C4-2B (cell line): Measurements from ENCODE around the gene ICA1.

Experiments used
- H3K27ac ChIP-seq: fragments of 450-650 bp; 2 replicates; pipeline ENCODE4 v1.5.1; 2017
- ZFX ChIP-seq: fragments of 450-650 bp; IDR thresholded peaks from 2 replicates; pipeline ENCODE4 v1.6.1; 2017
- TF ChIP-seq, protein P1 (sequence below): fragments of 450-650 bp; conservative IDR thresholded peaks from 2 replicates; pipeline ENCODE4 v1.5.1; 2017; ENCODE audit warnings: mild to moderate bottlenecking

Gene ICA1

GRCh38 chr7:8085420-8085819 lies 176.5 kb downstream of the ICA1 start:
- H3K27ac ChIP-seq = no peak overlapping the region
- TF ChIP-seq, protein P1, sequence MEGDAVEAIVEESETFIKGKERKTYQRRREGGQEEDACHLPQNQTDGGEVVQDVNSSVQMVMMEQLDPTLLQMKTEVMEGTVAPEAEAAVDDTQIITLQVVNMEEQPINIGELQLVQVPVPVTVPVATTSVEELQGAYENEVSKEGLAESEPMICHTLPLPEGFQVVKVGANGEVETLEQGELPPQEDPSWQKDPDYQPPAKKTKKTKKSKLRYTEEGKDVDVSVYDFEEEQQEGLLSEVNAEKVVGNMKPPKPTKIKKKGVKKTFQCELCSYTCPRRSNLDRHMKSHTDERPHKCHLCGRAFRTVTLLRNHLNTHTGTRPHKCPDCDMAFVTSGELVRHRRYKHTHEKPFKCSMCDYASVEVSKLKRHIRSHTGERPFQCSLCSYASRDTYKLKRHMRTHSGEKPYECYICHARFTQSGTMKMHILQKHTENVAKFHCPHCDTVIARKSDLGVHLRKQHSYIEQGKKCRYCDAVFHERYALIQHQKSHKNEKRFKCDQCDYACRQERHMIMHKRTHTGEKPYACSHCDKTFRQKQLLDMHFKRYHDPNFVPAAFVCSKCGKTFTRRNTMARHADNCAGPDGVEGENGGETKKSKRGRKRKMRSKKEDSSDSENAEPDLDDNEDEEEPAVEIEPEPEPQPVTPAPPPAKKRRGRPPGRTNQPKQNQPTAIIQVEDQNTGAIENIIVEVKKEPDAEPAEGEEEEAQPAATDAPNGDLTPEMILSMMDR = no peak
- no peak for TF ChIP-seq ZFX

- TF ChIP-seq, protein P1 = no peak
- TF ChIP-seq ZFX = no peak
- H3K27ac ChIP-seq = no peak overlapping the region
Measured at GRCh38 chr7:8084836-8085235, 177.1 kb downstream of the ICA1 start.

- no peak for TF ChIP-seq ZFX
Measured at GRCh38 chr7:8082762-8083161, 179.2 kb downstream of the ICA1 start.

GRCh38 chr7:8078418-8078817 lies 183.5 kb downstream of the ICA1 start:
- TF ChIP-seq ZFX = no peak
- TF ChIP-seq, protein P1 = no peak
- H3K27ac ChIP-seq = no peak overlapping the region

More at GRCh38 chr7:8082762-8083161, 179.2 kb downstream of the ICA1 start:
- H3K27ac ChIP-seq = no peak overlapping the region

DNA sequence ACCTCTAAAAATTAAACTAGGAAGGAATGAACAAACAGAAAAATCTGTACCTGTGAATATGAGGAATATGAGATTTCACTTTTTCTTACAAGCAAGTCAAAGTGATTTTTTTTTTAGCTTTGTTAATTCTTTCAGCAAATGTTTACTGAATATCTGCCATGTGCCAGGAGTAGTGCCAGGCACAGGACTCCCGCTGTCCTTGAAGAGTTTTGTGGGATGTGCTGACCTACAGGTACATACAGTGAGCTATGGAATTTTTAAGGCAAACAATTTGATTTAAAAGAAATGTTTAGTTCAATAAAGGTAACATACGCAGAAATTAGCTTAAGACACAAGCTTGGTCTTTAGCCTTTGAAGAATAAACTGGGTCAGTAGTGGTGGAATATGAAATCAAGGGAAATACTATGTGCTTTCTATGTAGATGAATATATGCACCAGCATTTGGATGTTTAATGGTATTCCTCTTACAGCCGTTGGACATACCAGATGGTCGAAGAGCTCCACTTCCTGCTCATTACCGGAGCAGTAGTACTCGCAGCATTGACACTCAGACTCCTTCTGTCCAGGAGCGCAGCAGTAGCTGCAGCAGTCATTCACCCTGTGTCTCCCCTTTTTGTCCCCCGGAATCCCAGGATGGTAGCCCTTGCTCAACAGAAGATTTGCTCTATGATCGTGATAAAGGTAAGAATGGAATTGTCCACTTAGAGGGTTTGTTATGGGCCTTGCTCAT lies 191.4 kb downstream of the ICA1 start:
- TF ChIP-seq, protein P1 = no peak
- TF ChIP-seq ZFX = no peak
- no peak overlapping the region for H3K27ac ChIP-seq

- TF ChIP-seq ZFX = no peak
- TF ChIP-seq, protein P1 = no peak
- no peak overlapping the region for H3K27ac ChIP-seq
Measured at GRCh38 chr7:8068892-8069686, 192.9 kb downstream of the ICA1 start.

GRCh38 chr7:8065356-8065813 lies 196.6 kb downstream of the ICA1 start:
- H3K27ac ChIP-seq = no peak overlapping the region
- TF ChIP-seq, protein P1 = no peak
- TF ChIP-seq ZFX = no peak
